Keratinocyte (primary cell): ENCODE data around the gene CREB3L1. TPM values are rescaled to one million over a fixed set of nuclear protein-coding genes. Genes with fewer than 3 reads are reported as not detected.

Experiments
- DNase-seq: peaks from one replicate; pipeline ENCODE4 v3.0.0-alpha.2; 2011; ENCODE audit warnings: low read depth, missing footprints, low spot score
- FAIRE-seq: peaks from 2 replicates; lab custom pipeline; 2011; peaks lifted over from hg19 to GRCh38; lab: Jason Lieb, UNC
- H2AFZ ChIP-seq: 2 replicates; pipeline ENCODE4 v1.6.0; 2012; ENCODE audit warnings: low read length, control low read depth, inconsistent platforms; ENCODE audit not compliant: control insufficient read depth
- H3K27ac ChIP-seq: 2 replicates; pipeline ENCODE4 v1.5.1; 2011; ENCODE audit warnings: low read length; ENCODE audit not compliant: control insufficient read depth, insufficient read depth
- H3K27me3 ChIP-seq: 3 replicates; pipeline ENCODE4 v1.6.0; 2011; ENCODE audit warnings: low read length; ENCODE audit not compliant: control insufficient read depth, insufficient read depth; ENCODE audit errors: extremely low read depth
- H3K36me3 ChIP-seq, 2 experiments: 2 replicates in 1 of 2; 3 replicates in 1 of 2; pipeline ENCODE4 v1.5.1; 2011; ENCODE audit warnings: low read length in 2 of 2, mild to moderate bottlenecking in 1 of 2; ENCODE audit not compliant: control insufficient read depth in 2 of 2, insufficient read depth in 2 of 2; ENCODE audit errors: extremely low read depth in 1 of 2
- H3K4me1 ChIP-seq: 3 replicates; pipeline ENCODE4 v1.5.1; 2011; ENCODE audit warnings: low read length; ENCODE audit not compliant: control insufficient read depth, insufficient read depth; ENCODE audit errors: extremely low read depth
- H3K4me2 ChIP-seq: 3 replicates; pipeline ENCODE4 v1.6.0; 2011; ENCODE audit warnings: low read depth, low read length; ENCODE audit not compliant: control insufficient read depth, insufficient read depth; ENCODE audit errors: extremely low read depth
- H3K4me3 ChIP-seq, 3 experiments: fragments of 200-600 bp in 1 of 3; sonication (generic) in 1 of 3; 2 replicates in 2 of 3; 3 replicates in 1 of 3; pipeline ENCODE4 v1.5.1; 2011 to 2016; ENCODE audit warnings: low read length in 3 of 3, mild to moderate bottlenecking in 3 of 3, control low read depth in 2 of 3, inconsistent platforms in 1 of 3, low read depth in 1 of 3, mixed read lengths in 1 of 3, mixed run types in 1 of 3, moderate library complexity in 1 of 3; ENCODE audit not compliant: control insufficient read depth in 2 of 3, insufficient read depth in 2 of 3; ENCODE audit errors: extremely low read depth in 1 of 3
- H3K79me2 ChIP-seq: 2 replicates; pipeline ENCODE4 v1.6.0; 2012; ENCODE audit warnings: low read length; ENCODE audit not compliant: control insufficient read depth, insufficient read depth
- H3K9ac ChIP-seq: 3 replicates; pipeline ENCODE4 v1.6.0; 2011; ENCODE audit warnings: low read length; ENCODE audit not compliant: control insufficient read depth, insufficient read depth; ENCODE audit errors: extremely low read depth
- H3K9me1 ChIP-seq: 3 replicates; pipeline ENCODE4 v1.6.0; 2011; ENCODE audit warnings: low read length; ENCODE audit not compliant: control insufficient read depth, insufficient read depth; ENCODE audit errors: extremely low read depth
- H3K9me3 ChIP-seq: 2 replicates; pipeline ENCODE4 v1.5.1; 2012; ENCODE audit warnings: low read depth, low read length; ENCODE audit not compliant: control insufficient read depth
- H4K20me1 ChIP-seq: 3 replicates; pipeline ENCODE4 v1.6.0; 2011; ENCODE audit warnings: low read length; ENCODE audit not compliant: control insufficient read depth, insufficient read depth; ENCODE audit errors: extremely low read depth
- EZH2 ChIP-seq: IDR thresholded peaks from one replicate; pipeline ENCODE4 v1.6.1; 2012; ENCODE audit warnings: inconsistent platforms, mild to moderate bottlenecking, low read length, moderate library complexity
- dilution Hi-C: fragments of 300-500 bp; cut with MboI; formaldehyde crosslinking; loops from one replicate; pipeline ENCODE4 v1.7.0; 2020; ENCODE audit warnings: low sequenced_read_pairs; ENCODE audit not compliant: extremely low pct_ligation_motif_present
- polyA plus RNA-seq, 5 experiments: library from polyadenylated mRNA; depleted of rRNA in 3 of 5; stranded (reverse) in 3 of 5; stranded (forward) in 1 of 5; unstranded in 1 of 5; fragments of >200 nt; gene quantifications; 1 replicate in 1 of 5; 2 replicates in 3 of 5; 3 replicates in 1 of 5; pipeline versions ENCODE4 v1.2.1 to v1.2.3, GENCODE V29; 2011 to 2012; ENCODE audit warnings: missing spikeins in 2 of 5, low read depth in 1 of 5, low replicate concordance in 1 of 5
- TF ChIP-seq, protein P1 (sequence below), 3 experiments: IDR thresholded peaks in 1 of 3; conservative IDR thresholded peaks in 1 of 3; optimal IDR thresholded peaks in 1 of 3; 2 replicates in 2 of 3; 3 replicates in 1 of 3; pipeline versions ENCODE3 to v1.5.1; 2011; ENCODE audit warnings: low read length in 3 of 3, mild to moderate bottlenecking in 3 of 3, moderate library complexity in 2 of 3, control low read depth in 1 of 3, inconsistent platforms in 1 of 3; ENCODE audit not compliant: insufficient read depth in 2 of 3; ENCODE audit errors: extremely low read depth in 1 of 3

CREB3L1 gene
- polyA plus RNA-seq, 1 donor (not counting 4 experiments of a cell fraction or from before 2014, with no cell fraction given), result not detected

DNA sequence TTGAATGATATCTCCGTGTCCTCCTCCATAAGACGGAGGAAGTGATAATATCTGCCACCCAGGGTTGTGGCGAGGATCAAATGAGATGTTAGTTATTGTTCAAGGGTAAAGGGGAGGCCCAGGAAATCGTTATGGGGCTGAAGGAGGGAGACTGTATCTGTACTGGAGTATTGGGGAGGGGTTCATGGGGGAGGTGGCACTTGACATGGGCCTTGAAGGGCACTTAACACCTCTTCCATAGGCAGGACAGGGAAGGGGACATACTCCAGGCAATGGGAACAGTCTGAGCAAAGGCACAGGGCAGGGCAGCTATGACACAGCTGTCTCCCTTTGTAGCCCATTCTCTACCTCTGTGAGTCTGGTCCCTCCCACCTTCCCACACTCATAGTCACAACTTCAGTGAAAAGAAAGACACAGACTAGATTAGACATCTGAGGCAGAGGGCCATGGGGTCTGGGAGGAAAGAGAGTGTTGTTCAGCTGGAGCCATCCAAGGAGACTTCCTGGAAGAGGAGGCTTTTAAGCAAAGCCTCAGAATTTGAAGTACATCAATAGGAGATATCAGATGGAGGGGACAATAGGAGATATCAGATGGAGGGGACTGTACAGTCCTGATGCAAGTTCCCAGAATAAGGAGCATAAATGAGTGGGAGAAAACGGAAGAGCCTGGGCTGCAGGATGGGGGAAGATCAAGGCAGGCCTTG lies 54.0 kb downstream of the CREB3L1 start:
- H3K27me3 ChIP-seq, result peaks cover 51% of the 10 kb centered on the region
- H3K9me3 ChIP-seq, result no peaks in the 10 kb centered on the region
- H3K36me3 ChIP-seq, result no peaks in the 10 kb centered on the region
- H4K20me1 ChIP-seq, result no peaks in the 10 kb centered on the region
- no peak overlapping the region for H3K4me2 ChIP-seq
- peaks cover 3% of the 10 kb centered on the region for H3K4me1 ChIP-seq
- no peak overlapping the region for H3K27ac ChIP-seq
- FAIRE-seq (no peak), DNase-seq (no peak)
- dilution Hi-C loops, result no loop called here
- H3K4me3 ChIP-seq, result no peak overlapping the region
- no peak for TF ChIP-seq EZH2
- TF ChIP-seq, protein P1, sequence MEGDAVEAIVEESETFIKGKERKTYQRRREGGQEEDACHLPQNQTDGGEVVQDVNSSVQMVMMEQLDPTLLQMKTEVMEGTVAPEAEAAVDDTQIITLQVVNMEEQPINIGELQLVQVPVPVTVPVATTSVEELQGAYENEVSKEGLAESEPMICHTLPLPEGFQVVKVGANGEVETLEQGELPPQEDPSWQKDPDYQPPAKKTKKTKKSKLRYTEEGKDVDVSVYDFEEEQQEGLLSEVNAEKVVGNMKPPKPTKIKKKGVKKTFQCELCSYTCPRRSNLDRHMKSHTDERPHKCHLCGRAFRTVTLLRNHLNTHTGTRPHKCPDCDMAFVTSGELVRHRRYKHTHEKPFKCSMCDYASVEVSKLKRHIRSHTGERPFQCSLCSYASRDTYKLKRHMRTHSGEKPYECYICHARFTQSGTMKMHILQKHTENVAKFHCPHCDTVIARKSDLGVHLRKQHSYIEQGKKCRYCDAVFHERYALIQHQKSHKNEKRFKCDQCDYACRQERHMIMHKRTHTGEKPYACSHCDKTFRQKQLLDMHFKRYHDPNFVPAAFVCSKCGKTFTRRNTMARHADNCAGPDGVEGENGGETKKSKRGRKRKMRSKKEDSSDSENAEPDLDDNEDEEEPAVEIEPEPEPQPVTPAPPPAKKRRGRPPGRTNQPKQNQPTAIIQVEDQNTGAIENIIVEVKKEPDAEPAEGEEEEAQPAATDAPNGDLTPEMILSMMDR (optimal IDR thresholded peaks at IDR 0.05 in 1 of 3, IDR thresholded peaks at IDR 0.05 in 1 of 3, conservative IDR thresholded peaks at IDR 0.05 in 1 of 3; ENCODE audit: extremely low read depth in 1 of 3, insufficient read depth in 2 of 3, low read length in 3 of 3), result no peak
- H3K9me1 ChIP-seq, result no peaks in the 10 kb centered on the region
- H3K9ac ChIP-seq, result no peak overlapping the region
- no peaks in the 10 kb centered on the region for H3K79me2 ChIP-seq
- no peak overlapping the region for H2AFZ ChIP-seq

GRCh38 chr11:46332093-46332567 lies 54.7 kb downstream of the CREB3L1 start:
- H3K4me2 ChIP-seq, result no peak overlapping the region
- dilution Hi-C loops, result no loop called here

More at GRCh38 chr11:46332093-46332567, 54.7 kb downstream of the CREB3L1 start:
- no peak overlapping the region for H3K9ac ChIP-seq
- H3K36me3 ChIP-seq, result no peaks in the 10 kb centered on the region
- H3K27me3 ChIP-seq, result peaks cover 51% of the 10 kb centered on the region
- H3K79me2 ChIP-seq, result no peaks in the 10 kb centered on the region
- peaks cover 3% of the 10 kb centered on the region for H3K4me1 ChIP-seq
- FAIRE-seq (no peak), DNase-seq (no peak)
- H4K20me1 ChIP-seq, result no peaks in the 10 kb centered on the region
- H3K27ac ChIP-seq, result no peak overlapping the region
- no peak overlapping the region for H2AFZ ChIP-seq
- TF ChIP-seq EZH2, result peak; percentile 55
- TF ChIP-seq, protein P1 (optimal IDR thresholded peaks at IDR 0.05 in 1 of 3, IDR thresholded peaks at IDR 0.05 in 1 of 3, conservative IDR thresholded peaks at IDR 0.05 in 1 of 3; ENCODE audit: extremely low read depth in 1 of 3, insufficient read depth in 2 of 3, low read length in 3 of 3), result no peak
- H3K4me3 ChIP-seq, result no peak overlapping the region
- no peaks in the 10 kb centered on the region for H3K9me1 ChIP-seq
- no peaks in the 10 kb centered on the region for H3K9me3 ChIP-seq
